Kidney (tissue), 14 donors: ENCODE data around the gene CD36. TPM values are rescaled to one million over a fixed set of nuclear protein-coding genes. Genes with fewer than 3 reads are reported as not detected.

Experiments
- DNase-seq, 5 donors: peaks; one replicate each; pipeline ENCODE4 v3.0.0-alpha.2; 2013 to 2020
- FAIRE-seq: peaks from 2 replicates; lab custom pipeline; 2012; peaks lifted over from hg19 to GRCh38; lab: Jason Lieb, UNC
- H3K27ac ChIP-seq, 2 donors: one replicate each; pipeline ENCODE4 v1.7.0; 2013; ENCODE audit warnings: low read depth in 2 of 2, low read length in 2 of 2, inconsistent platforms in 1 of 2
- H3K27me3 ChIP-seq: one replicate; pipeline ENCODE4 v1.7.1; 2013; ENCODE audit warnings: low read length, inconsistent platforms; ENCODE audit not compliant: control insufficient read depth, insufficient read depth
- H3K36me3 ChIP-seq, 3 donors: one replicate each; pipeline versions ENCODE4 v1.7.0 to v1.7.1; 2013; ENCODE audit warnings: low read length in 3 of 3, control low read depth in 1 of 3, inconsistent platforms in 1 of 3; ENCODE audit not compliant: insufficient read depth in 3 of 3, control insufficient read depth in 2 of 3
- H3K4me1 ChIP-seq, 3 donors: one replicate each; pipeline versions ENCODE4 v1.7.0 to v1.7.1; 2013; ENCODE audit warnings: low read length in 3 of 3, inconsistent platforms in 1 of 3, low read depth in 1 of 3; ENCODE audit not compliant: control insufficient read depth in 2 of 3, insufficient read depth in 2 of 3
- H3K4me3 ChIP-seq, 3 donors: one replicate each; pipeline versions ENCODE4 v1.7.0 to v1.8.1; 2013; ENCODE audit warnings: low read length in 3 of 3, control low read depth in 1 of 3, inconsistent platforms in 1 of 3
- H3K9ac ChIP-seq, 3 donors: one replicate each; pipeline versions ENCODE4 v1.7.0 to v1.7.1; 2013; ENCODE audit warnings: low read length in 3 of 3, control low read depth in 1 of 3, inconsistent platforms in 1 of 3
- H3K9me3 ChIP-seq, 3 donors: one replicate each; pipeline versions ENCODE4 v1.7.0 to v1.7.1; 2013; ENCODE audit warnings: low read length in 3 of 3, control low read depth in 1 of 3, inconsistent platforms in 1 of 3; ENCODE audit not compliant: control insufficient read depth in 2 of 3, insufficient read depth in 1 of 3
- CTCF ChIP-seq: IDR thresholded peaks from 3 replicates; pipeline ENCODE4 v1.5.1; 2012; ENCODE audit warnings: mild to moderate bottlenecking, moderate library complexity, borderline replicate concordance; ENCODE audit not compliant: insufficient read depth; ENCODE audit errors: extremely low read depth
- intact Hi-C: fragments of 100-400 bp; cut with DNase I; formaldehyde crosslinking; loops from one replicate; pipeline ENCODE4 v1.11.1; 2022
- polyA plus RNA-seq: library from polyadenylated mRNA; stranded (reverse); fragments of 350-450 nt; fragmentation: Illumina TruSeq; extraction: RNeasy Lipid Tissue Mini Kit (QIAGEN cat#74804); gene quantifications from one replicate; pipeline ENCODE4 v1.2.3, GENCODE V29; 2014; ENCODE audit warnings: low read depth, low replicate concordance; ENCODE audit not compliant: insufficient read depth
- total RNA-seq: library from RNA; stranded (reverse); fragmentation: NEBNext Ultra II Directional; extraction: Animal tissue kit (Norgen Biotek cat#: 25700); gene quantifications from one replicate; pipeline ENCODE4 v1.2.1, GENCODE V29; 2021
- donor health status: control.
- donor health status: control.
- donor health status: control.
- donor health status: control.
- donor health status: control.
- donor health status: DM: yes; HTN: yes; CAD: no.
- donor health status: Normal renal cell carcinoma (clear cell type).

The CD36 gene
- total and polyA plus RNA-seq, 2 donors from 2014 or later, result 6.7 to 10.0 TPM

GRCh38 chr7:80643336-80643915, 5.0 kb downstream of the CD36 start:
- H3K4me3 ChIP-seq, result no peak overlapping the region
- FAIRE-seq (no peak), DNase-seq (peak in 2 of 5 donors; percentile 32 to 47)
- intact Hi-C loops, result no loop called here
- no peaks in the 10 kb centered on the region for H3K9me3 ChIP-seq
- H3K9ac ChIP-seq, result no peak overlapping the region
- no peak overlapping the region for H3K27ac ChIP-seq
- no peaks in the 10 kb centered on the region for H3K36me3 ChIP-seq
- no peaks in the 10 kb centered on the region for H3K4me1 ChIP-seq
- no peaks in the 10 kb centered on the region for H3K27me3 ChIP-seq
- TF ChIP-seq CTCF, result no peak

- no peaks in the 10 kb centered on the region for H3K4me1 ChIP-seq
- TF ChIP-seq CTCF, result no peak
- H3K36me3 ChIP-seq, result no peaks in the 10 kb centered on the region
- DNase-seq (peak in 1 of 5 donors; percentile 20), FAIRE-seq (no peak)
- H3K27me3 ChIP-seq, result no peaks in the 10 kb centered on the region
- H3K4me3 ChIP-seq, result no peak overlapping the region
- H3K27ac ChIP-seq, result no peak overlapping the region
- H3K9me3 ChIP-seq, result no peaks in the 10 kb centered on the region
- intact Hi-C loops, result no loop called here
- H3K9ac ChIP-seq, result no peak overlapping the region
Observed at GRCh38 chr7:80644054-80644453, 5.6 kb downstream of the CD36 start.

- DNase-seq (no peak), FAIRE-seq (no peak)
- Histone ChIP-seq H3K36me3 (no peaks in the 10 kb centered on the region), H3K27me3 (no peaks in the 10 kb centered on the region), H3K4me1 (no peaks in the 10 kb centered on the region), H3K9ac (no peak overlapping the region), H3K27ac (no peak overlapping the region), H3K9me3 (no peaks in the 10 kb centered on the region), H3K4me3 (no peak overlapping the region)
- no peak for TF ChIP-seq CTCF
- intact Hi-C loops, result no loop called here
Observed at GRCh38 chr7:80646083-80646865, 7.8 kb downstream of the CD36 start.
